Renal cortical epithelial cell (primary cell): ENCODE measurements around the gene ASPDH. TPM values are rescaled to one million over a fixed set of nuclear protein-coding genes. Genes with fewer than 3 reads are reported as not detected.
A peak's percentile ranks its signal among the peaks of the same experiment; 100 is the strongest.

Experiments
- DNase-seq: peaks from one replicate; pipeline ENCODE4 v3.0.0-alpha.2; 2011; ENCODE audit warnings: low read depth
- total RNA-seq: library from RNA; depleted of rRNA; stranded (reverse); fragments of >200 nt; gene quantifications from 2 replicates; pipeline ENCODE4 v1.2.3, GENCODE V29; 2014

Gene ASPDH
- total RNA-seq, 1 donor from 2014 or later = not detected

DNA sequence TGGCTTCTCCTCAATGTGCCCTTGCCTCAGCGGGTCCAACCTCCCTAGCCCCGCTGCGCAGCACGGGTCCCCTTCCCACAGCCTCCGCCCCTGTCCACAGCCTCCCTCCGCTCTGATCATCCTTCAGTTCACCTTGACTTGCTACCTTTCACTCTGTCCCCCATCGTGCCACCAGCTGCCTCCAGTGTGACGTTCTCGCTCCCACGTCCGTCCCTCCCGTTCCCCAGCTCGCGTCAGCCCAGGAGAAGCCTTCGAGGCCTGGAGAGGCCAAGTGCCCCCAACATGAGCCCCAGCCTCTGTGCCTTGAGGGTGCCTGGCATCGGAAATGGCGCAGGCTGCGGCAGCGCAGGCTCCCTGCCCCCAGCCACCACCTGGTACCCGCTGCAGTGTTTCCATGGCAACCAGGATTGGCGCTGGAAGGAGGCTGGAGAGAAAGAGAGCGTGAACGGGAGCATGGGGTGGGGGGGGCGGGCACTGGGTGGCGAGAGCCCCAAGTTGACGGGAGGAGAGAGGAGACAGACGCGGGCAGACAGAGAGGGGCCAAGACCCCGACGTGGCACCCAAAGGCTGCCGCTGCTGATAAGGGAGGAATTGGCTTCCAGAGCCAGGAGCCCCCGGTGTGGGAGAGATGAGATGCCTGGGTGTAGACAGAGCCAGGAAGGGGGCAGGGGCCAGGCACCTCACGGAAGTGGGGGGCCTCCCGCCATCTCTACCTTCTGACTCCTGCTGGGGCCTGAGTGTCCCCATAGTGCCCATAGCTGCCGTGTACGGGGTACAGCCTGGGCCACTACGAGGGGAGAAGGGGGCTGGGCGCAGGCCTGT lies 844 bp upstream of the ASPDH start:
- DNase-seq = no peak

- DNase-seq = no peak
These were observed 541 bp downstream of the ASPDH start for GRCh38 chr19:50512999-50513745.

- DNase-seq = no peak
These were observed 1.4 kb downstream of the ASPDH start for GRCh38 chr19:50512112-50512998.

DNA sequence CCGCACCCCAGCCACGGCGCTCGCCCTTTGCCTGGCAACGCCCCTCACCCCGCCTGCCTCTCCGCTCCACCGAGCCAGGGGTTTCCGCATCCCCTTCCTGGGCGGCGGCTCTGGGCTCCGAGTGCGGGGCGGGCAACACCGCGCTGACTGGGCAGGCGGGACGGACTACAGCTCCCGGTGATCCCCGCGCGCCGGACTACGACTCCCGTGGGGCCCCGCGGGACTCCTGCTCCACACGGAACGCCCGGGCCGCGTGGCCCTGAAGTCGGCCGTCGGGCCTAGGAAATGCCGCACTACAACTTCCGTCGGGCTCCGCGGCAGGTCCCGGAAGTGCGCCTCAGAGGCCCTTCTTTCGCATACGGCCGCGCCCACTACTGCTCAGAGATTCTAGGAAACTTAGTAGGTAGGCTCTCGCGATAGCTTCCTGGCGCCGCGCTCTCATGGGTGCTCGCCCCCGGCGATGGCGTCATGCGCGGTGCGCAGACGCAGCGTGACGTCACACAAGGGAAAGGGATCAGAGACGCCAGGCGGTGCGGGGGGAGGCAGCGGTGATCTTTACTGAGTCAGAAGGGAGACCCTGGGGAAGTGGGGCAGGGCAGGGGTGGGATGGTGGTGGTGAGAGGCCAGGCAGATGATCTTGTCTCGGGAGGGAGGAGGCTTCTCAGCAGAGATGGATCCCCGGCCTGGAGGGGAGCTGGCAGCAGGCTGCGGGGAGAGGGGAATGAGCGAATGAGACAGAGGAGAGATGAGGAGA lies 2.5 kb downstream of the ASPDH start, which contains the start of gene JOSD2:
JOSD2 (minus strand) TSS at position 123 of the 754 bp plus-strand sequence. CDS start 760 bp downstream, outside the sequence.
- DNase-seq = peak; percentile 97

- peak; percentile 2 for DNase-seq
These were observed 3.0 kb downstream of the ASPDH start for GRCh38 chr19:50510700-50511068.

DNA sequence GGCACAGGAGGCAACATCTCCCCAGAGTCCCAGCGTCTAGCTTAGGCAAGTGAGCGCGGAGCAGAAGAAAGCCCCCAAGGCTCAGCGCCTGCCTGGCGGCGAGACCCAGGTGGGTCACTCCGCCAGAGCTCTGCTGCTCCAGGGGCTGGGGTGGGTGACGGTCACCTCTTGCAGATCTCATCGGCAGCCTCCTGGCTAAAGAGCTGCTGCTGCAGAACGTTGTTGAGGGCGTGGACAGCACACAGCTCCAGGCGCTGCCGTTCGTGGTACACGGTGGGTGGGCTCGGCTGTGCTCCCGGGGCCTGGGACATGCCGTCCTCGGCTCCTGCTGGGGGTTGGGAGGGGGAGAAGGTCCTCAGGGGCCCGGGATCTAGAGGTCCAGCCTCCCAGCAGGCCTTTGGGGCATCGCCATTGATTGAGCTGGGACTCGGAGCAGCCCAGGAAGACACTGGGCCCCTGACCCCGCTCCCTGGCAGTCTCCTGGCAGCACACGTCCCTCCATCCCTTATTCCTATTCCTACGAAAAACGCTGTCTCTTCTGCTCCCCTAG lies 3.5 kb downstream of the ASPDH start:
- DNase-seq = no peak

- DNase-seq = no peak
These were observed 4.3 kb downstream of the ASPDH start for GRCh38 chr19:50509366-50509765.

GRCh38 chr19:50508843-50509190 lies 4.9 kb downstream of the ASPDH start:
- DNase-seq = no peak

- no peak for DNase-seq
These were observed 6.3 kb downstream of the ASPDH start for GRCh38 chr19:50507376-50507775.

- no peak for DNase-seq
These were observed 7.0 kb downstream of the ASPDH start for GRCh38 chr19:50506700-50507099.

DNA sequence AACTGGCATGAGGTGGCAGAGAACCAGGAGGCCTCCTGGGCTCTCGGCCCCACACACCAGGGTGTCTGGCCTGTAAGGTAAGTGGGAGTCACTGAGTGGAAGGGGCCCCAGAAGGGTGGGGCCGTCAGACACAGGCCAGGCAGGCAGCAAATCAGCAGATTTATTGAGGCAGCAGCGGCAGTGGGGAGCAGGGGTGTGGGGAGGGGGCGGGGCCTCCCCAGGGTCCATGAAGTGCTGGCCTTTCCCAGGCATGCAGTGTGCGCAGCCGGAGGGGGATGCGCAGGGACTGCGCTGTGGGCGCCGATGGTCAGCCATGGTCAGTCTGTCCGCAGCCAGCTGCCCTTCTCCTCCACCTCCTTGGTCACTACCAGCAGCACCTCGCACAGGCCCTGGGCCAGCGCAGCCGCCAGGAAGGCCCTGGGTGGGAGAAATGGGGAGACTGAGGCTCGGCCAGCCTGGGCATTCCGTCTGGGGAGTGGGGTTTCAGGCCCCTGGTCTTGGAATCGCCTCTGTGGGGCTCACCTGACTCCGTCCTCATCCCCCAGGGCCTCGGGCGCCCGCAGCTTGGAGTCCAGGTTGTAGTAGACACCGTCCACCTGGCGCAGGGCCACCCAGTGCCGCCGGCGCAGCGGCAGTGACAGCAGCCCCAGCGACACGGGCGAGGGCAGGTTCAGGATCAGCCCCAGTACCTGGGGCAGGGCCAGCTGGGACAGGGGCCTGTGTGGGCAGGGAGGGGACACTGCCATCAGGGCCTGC lies 7.7 kb downstream of the ASPDH start:
- DNase-seq = no peak

DNA sequence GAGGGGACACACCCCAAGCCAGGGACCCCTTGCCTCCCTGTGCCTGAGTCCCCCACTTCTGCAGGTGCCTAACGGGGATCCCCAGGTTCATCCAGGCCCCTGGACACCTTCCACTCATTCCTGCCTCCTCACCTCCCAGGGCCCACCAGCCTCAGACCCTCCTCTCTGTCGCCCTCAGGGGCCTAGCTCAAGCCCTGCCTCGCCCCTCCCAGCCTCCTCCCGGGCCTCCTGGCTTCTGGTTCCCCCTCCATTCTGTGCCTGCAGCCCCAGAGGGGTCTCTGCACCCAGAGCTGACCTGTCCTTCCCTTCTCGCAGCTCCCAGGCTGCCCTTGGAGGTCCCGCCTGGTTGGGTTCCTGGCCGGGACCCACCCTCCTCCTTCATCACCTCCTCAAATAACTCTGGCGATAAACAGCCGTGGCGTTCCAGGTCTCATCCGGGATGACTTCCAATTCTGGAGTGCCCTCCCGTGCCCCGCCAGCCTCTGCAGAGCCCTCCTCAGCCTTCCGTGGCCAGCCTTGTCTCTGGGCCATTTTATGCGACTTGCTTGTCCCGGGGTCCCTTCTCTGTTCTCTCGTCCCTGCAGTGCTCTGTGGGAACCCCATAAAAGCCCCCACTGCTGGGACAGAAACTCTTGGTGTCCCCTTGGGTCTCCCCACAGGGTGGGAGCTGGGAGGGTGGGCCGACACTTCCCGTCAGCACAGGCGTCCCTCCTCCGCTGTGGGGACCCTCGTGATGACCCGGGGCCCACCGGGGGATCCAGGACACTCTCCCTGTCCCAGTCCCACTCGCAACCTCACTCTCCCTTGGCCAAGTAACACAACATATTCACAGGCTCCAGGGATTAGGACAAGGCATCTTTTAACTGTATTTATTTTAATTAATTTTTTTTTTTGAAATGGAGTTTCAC lies 11.9 kb downstream of the ASPDH start:
- no peak for DNase-seq

GRCh38 chr19:50501186-50501567 lies 12.5 kb downstream of the ASPDH start:
- DNase-seq = no peak

- no peak for DNase-seq
These were observed 13.0 kb downstream of the ASPDH start for GRCh38 chr19:50500753-50501151.

DNA sequence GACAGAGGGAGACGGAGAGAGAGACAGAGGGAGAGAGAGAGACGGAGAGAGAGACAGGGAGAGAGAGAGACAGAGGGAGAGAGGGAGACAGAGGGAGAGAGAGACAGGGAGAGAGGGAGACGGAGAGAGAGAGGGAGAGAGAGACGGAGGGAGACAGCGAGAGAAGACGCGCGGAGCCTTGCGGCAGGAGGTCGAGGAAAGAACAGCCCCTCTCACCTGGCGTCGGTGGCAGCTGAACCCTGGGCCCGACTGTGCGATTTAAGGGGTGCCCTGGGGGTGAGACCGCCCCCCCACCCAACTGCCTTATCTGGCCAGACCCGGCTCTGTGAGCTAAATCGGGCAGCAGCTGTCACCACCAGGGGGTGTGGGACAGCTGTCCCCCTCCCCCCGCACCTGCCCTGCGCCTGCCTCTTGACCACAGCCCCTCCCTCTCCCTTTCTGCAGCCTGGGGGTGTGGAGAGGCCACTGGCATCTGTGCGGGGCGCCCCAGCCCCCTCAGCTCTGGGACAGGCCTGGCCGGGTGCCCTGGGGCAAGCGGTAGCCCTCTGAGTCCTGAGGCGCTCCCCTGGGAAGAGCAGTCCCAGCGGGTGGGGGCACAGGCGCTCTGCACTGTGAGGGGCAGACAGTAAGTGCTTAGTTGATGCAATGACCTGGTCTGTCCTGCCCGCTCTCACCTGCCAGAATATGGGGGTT lies 13.5 kb downstream of the ASPDH start:
- DNase-seq = no peak

GRCh38 chr19:50498219-50499056 lies 15.3 kb downstream of the ASPDH start:
- DNase-seq = no peak

DNA sequence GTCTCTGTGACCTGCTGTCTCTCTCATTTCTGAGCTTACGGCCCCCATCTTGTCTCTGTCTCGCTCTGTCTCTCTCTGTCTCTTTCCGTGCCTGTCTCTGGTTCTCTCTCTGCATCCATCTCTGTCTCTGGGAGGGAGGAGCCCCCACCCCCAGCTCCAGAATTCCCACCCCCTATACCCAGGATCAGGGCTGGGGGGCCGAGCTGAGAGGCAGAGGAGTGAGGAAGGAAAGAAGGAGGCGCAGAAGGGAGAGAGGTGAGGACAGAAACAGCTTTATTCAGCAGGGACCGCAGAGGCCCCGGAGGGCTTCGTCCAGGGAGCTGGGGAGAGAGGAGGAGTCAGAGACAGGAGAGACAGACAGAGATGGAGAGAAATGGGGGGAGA lies 16.7 kb downstream of the ASPDH start:
- DNase-seq = no peak
